ENCODE measurements around the gene MPP4.

GRCh38 chr2:201644001-201644400 lies 54.4 kb downstream of the MPP4 start:
- TF ChIP-seq CTCF (IDR thresholded peaks at IDR 0.05 in 4 of 5, conservative IDR thresholded peaks at IDR 0.05 in 1 of 5) (no peak), POLR2A (IDR thresholded peaks at IDR 0.05) (peak in 1 of 2 donors; percentile 42)

Data from gastrocnemius medialis (tissue), 4 donors.